ENCODE measurements around the gene MAP4K5. TPM values are rescaled to one million over a fixed set of nuclear protein-coding genes. Genes with fewer than 3 reads are reported as not detected.

Gene MAP4K5
- total and polyA plus RNA-seq, 2 of the 13 experiments (the other 11 are each of a cell fraction or from before 2014, with no cell fraction given): 12.7 to 23.9 TPM

DNA sequence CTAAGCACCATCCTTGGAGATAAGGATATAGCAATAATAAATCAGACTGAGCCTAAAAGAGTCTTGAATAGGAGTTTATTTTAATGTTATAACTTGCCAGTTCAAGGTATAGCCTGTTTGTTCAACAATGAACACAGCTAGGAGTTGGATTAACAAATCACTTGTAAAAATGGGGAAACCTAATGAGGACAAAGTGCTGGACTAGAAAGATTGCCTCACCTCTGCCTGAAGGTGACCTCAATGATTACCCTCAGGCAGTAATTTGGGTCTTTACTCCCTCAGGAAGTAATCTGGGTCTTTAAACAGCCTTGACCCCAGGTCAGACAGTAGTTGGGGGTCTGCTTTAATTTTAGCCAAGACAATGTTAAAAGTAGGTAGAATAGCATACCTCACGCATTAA is 100.2 kb downstream of the MAP4K5 start:
- Histone ChIP-seq H3K4me3 (replicated peaks in 1 of 3; ENCODE audit: insufficient read depth in 1 of 3, low read depth in 2 of 3, low read length in 3 of 3) (no peak overlapping the region), H3K4me2 (ENCODE audit: low read depth, low read length) (no peak overlapping the region), H3K27me3 (ENCODE audit: control insufficient read depth in 1 of 2, insufficient read depth in 2 of 2, low read length in 2 of 2) (no peaks in the 10 kb centered on the region), H3K9ac (ENCODE audit: insufficient read depth, low read depth, low read length) (no peak overlapping the region), H2AFZ (ENCODE audit: low read length) (no peak overlapping the region), H4K20me1 (ENCODE audit: insufficient read depth, low read length) (no peaks in the 10 kb centered on the region), H3K27ac (ENCODE audit: extremely low read length, insufficient read depth, low read length) (no peak overlapping the region), H3K9me3 (ENCODE audit: low read length) (no peaks in the 10 kb centered on the region), H3K4me1 (ENCODE audit: insufficient read depth, low read length) (0 out of 2 replicates have a peak, but pooled peaks cover 5% of the 10 kb centered on the region), H3K36me3 (replicated peaks in 1 of 2; ENCODE audit: control insufficient read depth in 1 of 2, insufficient read depth in 2 of 2, low read length in 2 of 2) (peaks cover 4 to 13% of the 10 kb centered on the region in 2 experiments; a peak in 3 of 5 replicates), H3K79me2 (ENCODE audit: insufficient read depth, low read length) (no peaks in the 10 kb centered on the region)
- no peak for TF ChIP-seq GTF2F1 (IDR thresholded peaks at IDR 0.05; ENCODE audit: low read length)
- no peak for TF ChIP-seq SYNCRIP (IDR thresholded peaks at IDR 0.05; ENCODE audit: insufficient read depth, low read depth, low read length)
- TF ChIP-seq, protein P1, sequence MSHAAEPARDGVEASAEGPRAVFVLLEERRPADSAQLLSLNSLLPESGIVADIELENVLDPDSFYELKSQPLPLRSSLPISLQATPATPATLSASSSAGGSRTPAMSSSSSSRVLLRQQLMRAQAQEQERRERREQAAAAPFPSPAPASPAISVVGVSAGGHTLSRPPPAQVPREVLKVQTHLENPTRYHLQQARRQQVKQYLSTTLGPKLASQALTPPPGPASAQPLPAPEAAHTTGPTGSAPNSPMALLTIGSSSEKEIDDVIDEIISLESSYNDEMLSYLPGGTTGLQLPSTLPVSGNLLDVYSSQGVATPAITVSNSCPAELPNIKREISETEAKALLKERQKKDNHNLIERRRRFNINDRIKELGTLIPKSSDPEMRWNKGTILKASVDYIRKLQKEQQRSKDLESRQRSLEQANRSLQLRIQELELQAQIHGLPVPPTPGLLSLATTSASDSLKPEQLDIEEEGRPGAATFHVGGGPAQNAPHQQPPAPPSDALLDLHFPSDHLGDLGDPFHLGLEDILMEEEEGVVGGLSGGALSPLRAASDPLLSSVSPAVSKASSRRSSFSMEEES (CRISPR knock-in tag; IDR thresholded peaks at IDR 0.05): no peak
- TF ChIP-seq PHF8 (CRISPR knock-in tag; IDR thresholded peaks at IDR 0.05): no peak
- TF ChIP-seq ZNF17 (CRISPR knock-in tag; IDR thresholded peaks at IDR 0.05): no peak
- TF ChIP-seq, protein P2, sequence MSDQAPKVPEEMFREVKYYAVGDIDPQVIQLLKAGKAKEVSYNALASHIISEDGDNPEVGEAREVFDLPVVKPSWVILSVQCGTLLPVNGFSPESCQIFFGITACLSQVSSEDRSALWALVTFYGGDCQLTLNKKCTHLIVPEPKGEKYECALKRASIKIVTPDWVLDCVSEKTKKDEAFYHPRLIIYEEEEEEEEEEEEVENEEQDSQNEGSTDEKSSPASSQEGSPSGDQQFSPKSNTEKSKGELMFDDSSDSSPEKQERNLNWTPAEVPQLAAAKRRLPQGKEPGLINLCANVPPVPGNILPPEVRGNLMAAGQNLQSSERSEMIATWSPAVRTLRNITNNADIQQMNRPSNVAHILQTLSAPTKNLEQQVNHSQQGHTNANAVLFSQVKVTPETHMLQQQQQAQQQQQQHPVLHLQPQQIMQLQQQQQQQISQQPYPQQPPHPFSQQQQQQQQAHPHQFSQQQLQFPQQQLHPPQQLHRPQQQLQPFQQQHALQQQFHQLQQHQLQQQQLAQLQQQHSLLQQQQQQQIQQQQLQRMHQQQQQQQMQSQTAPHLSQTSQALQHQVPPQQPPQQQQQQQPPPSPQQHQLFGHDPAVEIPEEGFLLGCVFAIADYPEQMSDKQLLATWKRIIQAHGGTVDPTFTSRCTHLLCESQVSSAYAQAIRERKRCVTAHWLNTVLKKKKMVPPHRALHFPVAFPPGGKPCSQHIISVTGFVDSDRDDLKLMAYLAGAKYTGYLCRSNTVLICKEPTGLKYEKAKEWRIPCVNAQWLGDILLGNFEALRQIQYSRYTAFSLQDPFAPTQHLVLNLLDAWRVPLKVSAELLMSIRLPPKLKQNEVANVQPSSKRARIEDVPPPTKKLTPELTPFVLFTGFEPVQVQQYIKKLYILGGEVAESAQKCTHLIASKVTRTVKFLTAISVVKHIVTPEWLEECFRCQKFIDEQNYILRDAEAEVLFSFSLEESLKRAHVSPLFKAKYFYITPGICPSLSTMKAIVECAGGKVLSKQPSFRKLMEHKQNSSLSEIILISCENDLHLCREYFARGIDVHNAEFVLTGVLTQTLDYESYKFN (CRISPR knock-in tag; conservative IDR thresholded peaks at IDR 0.05): no peak
- TF ChIP-seq, protein P3, sequence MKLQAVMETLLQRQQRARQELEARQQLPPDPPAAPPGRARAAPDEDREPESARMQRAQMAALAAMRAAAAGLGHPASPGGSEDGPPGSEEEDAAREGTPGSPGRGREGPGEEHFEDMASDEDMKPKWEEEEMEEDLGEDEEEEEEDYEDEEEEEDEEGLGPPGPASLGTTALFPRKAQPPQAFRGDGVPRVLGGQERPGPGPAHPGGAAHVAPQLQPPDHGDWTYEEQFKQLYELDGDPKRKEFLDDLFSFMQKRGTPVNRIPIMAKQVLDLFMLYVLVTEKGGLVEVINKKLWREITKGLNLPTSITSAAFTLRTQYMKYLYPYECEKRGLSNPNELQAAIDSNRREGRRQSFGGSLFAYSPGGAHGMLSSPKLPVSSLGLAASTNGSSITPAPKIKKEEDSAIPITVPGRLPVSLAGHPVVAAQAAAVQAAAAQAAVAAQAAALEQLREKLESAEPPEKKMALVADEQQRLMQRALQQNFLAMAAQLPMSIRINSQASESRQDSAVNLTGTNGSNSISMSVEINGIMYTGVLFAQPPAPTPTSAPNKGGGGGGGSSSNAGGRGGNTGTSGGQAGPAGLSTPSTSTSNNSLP (IDR thresholded peaks at IDR 0.05; ENCODE audit: low read depth, low read length): no peak
- no peak for TF ChIP-seq ZFP36L2 (CRISPR knock-in tag; IDR thresholded peaks at IDR 0.05)
- TF ChIP-seq ZNF672 (CRISPR knock-in tag; IDR thresholded peaks at IDR 0.05): no peak
- TF ChIP-seq REL (CRISPR knock-in tag; conservative IDR thresholded peaks at IDR 0.05): no peak
- TF ChIP-seq CEBPB (IDR thresholded peaks at IDR 0.05; ENCODE audit: borderline replicate concordance, low read depth, low read length): peak; percentile 80
- TF ChIP-seq KDM5A (IDR thresholded peaks at IDR 0.05; ENCODE audit: borderline replicate concordance, low read length): no peak
- TF ChIP-seq ZFP62 (CRISPR knock-in tag; IDR thresholded peaks at IDR 0.05): no peak
- TF ChIP-seq ZNF205 (CRISPR knock-in tag; IDR thresholded peaks at IDR 0.05): 0 out of 2 replicates have a peak, but pooled peaks have one; percentile 47
- no peak for TF ChIP-seq ZNF564 (CRISPR knock-in tag; IDR thresholded peaks at IDR 0.05)
- no peak for TF ChIP-seq ZNF660 (CRISPR knock-in tag; IDR thresholded peaks at IDR 0.05; ENCODE audit: borderline replicate concordance, low read depth)
- TF ChIP-seq SP5 (CRISPR knock-in tag; IDR thresholded peaks at IDR 0.05; ENCODE audit: borderline replicate concordance, low read depth): no peak
- CTCF ChIA-PET (ENCODE audit: low intra/inter-chr PET ratio, low total read pairs): no interaction called here
- 96% methylated on average over 1 of the region's 1 CpG for WGBS (ENCODE audit: low lambda C conversion rate)
- DNase-seq (ENCODE audit: low spot score) (no peak), FAIRE-seq (no peak), ATAC-seq (no peak)
- POLR2A ChIA-PET: no interaction called here
- no TSS peak for BruUV-seq (replicated peaks)
- intact Hi-C loops (cut with micrococcal nuclease; ENCODE audit: unreplicated experiment) (no loop called here), in situ Hi-C loops (cut with HindIII; ENCODE audit: extremely low pct_ligation_motif_present, low pct_unique_long_range_greater_than_20kb) (no loop called here)
